ENCODE data around the gene CSNK2B.

DNA sequence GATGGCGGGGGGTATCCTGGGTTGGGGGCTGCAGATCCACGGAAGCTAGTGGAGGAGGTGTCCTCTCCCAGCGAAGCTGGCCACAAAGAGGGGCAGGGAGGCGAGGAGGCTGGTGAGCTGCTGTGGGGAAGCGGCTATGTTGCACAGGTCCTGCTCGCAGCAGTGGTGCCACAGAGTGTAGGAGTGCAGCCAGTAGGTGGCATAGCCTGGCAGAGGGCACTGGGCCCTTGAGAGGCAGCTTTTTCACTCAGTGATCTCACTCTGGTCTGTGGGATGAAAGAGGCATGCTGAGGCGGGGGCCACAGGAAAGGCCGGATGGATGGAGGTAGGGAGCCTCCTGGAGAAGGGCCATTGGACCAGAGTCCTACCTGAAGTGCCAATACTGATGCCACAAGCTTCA is 46.4 kb downstream of the CSNK2B start:
- TF ChIP-seq, protein P1, sequence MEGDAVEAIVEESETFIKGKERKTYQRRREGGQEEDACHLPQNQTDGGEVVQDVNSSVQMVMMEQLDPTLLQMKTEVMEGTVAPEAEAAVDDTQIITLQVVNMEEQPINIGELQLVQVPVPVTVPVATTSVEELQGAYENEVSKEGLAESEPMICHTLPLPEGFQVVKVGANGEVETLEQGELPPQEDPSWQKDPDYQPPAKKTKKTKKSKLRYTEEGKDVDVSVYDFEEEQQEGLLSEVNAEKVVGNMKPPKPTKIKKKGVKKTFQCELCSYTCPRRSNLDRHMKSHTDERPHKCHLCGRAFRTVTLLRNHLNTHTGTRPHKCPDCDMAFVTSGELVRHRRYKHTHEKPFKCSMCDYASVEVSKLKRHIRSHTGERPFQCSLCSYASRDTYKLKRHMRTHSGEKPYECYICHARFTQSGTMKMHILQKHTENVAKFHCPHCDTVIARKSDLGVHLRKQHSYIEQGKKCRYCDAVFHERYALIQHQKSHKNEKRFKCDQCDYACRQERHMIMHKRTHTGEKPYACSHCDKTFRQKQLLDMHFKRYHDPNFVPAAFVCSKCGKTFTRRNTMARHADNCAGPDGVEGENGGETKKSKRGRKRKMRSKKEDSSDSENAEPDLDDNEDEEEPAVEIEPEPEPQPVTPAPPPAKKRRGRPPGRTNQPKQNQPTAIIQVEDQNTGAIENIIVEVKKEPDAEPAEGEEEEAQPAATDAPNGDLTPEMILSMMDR (conservative IDR thresholded peaks at IDR 0.05; ENCODE audit: low read length) = peak; percentile 30; the same call in 1 of the 2 replicates
- TF ChIP-seq EZH2phosphoT487 (IDR thresholded peaks at IDR 0.05; ENCODE audit: borderline replicate concordance, low read depth, low read length) = no peak
